ENCODE data around the gene BCOR.

The BCOR gene

GRCh38 chrX:40097504-40098263, at the start of gene BCOR:
BCOR (minus strand) TSS chrX:40097958; CDS start chrX:40077929, 20,029 bp downstream.
- peak; percentile 72 for DNase-seq

GRCh38 chrX:40147126-40147952, 49.6 kb upstream of the BCOR start:
- no peak for DNase-seq

GRCh38 chrX:40146262-40147125, 48.7 kb upstream of the BCOR start:
- DNase-seq = no peak

GRCh38 chrX:40145923-40146261, 48.1 kb upstream of the BCOR start:
- DNase-seq = no peak

GRCh38 chrX:40145001-40145922, 47.5 kb upstream of the BCOR start:
- DNase-seq = no peak

GRCh38 chrX:40144576-40144975, 46.8 kb upstream of the BCOR start:
- no peak for DNase-seq

GRCh38 chrX:40143987-40144386, 46.2 kb upstream of the BCOR start:
- DNase-seq = no peak

- no peak for DNase-seq
Measured at GRCh38 chrX:40143001-40143400, 45.2 kb upstream of the BCOR start.

GRCh38 chrX:40142417-40142816, 44.7 kb upstream of the BCOR start:
- no peak for DNase-seq

- no peak for DNase-seq
Measured at GRCh38 chrX:40140706-40141499, 43.1 kb upstream of the BCOR start.

GRCh38 chrX:40132751-40133150, 35.0 kb upstream of the BCOR start:
- no peak for DNase-seq

- no peak for DNase-seq
Measured at GRCh38 chrX:40131654-40132337, 34.0 kb upstream of the BCOR start.

GRCh38 chrX:40130207-40130606, 32.4 kb upstream of the BCOR start:
- DNase-seq = no peak

GRCh38 chrX:40127052-40127451, 29.3 kb upstream of the BCOR start:
- DNase-seq = no peak

GRCh38 chrX:40122487-40122886, 24.7 kb upstream of the BCOR start:
- DNase-seq = no peak

- DNase-seq = no peak
Measured at GRCh38 chrX:40121618-40122017, 23.9 kb upstream of the BCOR start.

- DNase-seq = no peak
Measured at GRCh38 chrX:40120838-40121580, 23.3 kb upstream of the BCOR start.

GRCh38 chrX:40117715-40118285, 20.0 kb upstream of the BCOR start:
- no peak for DNase-seq

- DNase-seq = no peak
Measured at GRCh38 chrX:40116925-40117324, 19.2 kb upstream of the BCOR start.

GRCh38 chrX:40112996-40113395, 15.2 kb upstream of the BCOR start:
- DNase-seq = no peak
